Islet of Langerhans (tissue), 1 donor: ENCODE data around the gene ALK.
A peak's percentile ranks its signal among the peaks of the same experiment; 100 is the strongest.

Source experiments
- FAIRE-seq: peaks from one replicate; lab custom pipeline; 2011; peaks lifted over from hg19 to GRCh38; lab: Jason Lieb, UNC

ALK gene

DNA sequence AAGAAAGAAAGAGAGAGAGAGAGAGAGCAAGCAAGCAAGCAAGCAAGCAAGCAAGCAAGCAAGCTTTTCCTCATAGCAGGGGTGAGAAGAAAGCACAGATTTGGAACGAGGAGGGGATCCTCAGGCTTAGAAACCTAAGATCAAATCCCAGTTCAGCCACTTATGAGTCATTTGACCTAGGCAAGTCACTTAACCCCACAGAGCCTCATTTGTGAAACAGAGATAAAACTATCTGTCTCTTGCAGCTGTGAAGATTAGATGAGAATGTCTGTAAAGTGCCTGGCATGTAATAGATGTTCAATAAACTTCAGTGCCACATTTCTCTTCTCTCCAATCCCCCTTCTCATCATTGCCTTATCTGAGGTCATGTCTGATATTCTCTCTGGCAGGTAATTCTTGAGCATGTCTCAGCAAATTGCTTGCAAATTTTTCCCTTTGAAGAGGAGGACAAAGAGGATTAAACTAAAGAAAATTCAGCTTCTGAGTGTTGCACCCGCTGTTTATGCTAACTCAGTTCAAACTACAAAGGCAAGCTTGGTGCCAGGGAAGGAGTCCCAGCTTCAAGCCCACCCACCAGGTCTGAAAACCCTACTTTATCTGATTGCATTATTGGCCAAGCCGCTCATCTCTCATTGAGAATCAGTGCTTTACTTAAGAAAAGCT lies 20.3 kb downstream of the ALK start:
- no peak for FAIRE-seq

DNA sequence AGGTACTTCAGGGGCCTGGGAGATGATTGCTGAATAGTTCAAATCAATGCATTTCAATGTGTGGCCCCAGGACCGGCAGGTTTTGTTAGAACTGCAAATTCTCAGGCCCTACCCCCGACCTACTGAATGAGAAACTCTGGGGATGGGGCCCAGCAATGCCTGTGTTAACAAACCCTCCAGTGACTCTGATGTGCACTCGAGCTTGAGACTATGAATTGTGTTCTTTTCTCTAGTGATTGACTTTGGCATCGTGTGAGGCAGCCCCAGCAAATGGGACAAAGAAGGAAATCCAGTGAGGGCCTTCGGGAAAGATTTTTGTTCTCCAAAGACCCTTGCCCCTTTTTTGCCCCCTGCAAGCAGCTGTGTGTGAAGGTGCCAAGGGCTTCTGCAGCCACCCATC lies 22.4 kb downstream of the ALK start:
- FAIRE-seq = no peak

DNA sequence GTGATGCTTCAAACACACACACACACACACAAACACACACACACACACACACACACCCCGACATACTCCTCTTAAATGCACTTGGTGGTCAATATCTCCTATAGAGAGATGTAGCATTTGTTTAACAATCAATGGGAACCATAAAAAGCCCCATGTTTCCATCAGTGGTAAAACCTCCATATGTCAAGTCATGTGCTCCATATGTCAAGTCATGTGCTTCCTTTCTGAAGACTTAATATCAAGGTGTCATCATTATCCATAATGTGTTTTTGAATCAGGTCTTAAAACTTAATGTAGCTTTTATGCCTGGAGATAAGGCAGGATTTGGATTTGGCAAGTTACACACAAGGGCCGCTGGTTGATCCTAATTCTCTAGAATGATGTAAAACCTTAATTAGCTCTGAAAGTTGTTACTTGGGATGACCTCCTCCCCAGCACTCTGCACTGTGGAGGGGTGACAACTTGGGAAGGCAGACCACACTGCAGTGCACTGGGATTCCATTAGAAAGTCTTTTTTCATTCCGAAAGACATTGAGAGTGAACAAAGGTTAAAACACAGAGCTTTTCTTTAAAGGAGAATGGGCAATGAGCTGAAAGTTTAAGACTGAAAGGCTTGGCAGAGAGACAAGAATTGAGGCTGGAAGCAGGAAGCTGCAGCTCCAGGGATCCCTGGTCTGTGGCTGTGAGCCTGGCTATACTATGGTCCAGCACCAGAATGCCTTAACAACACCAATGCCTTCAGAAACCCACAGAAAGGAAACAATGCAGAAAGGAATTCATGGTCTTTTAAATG lies 26.4 kb downstream of the ALK start:
- FAIRE-seq = no peak

DNA sequence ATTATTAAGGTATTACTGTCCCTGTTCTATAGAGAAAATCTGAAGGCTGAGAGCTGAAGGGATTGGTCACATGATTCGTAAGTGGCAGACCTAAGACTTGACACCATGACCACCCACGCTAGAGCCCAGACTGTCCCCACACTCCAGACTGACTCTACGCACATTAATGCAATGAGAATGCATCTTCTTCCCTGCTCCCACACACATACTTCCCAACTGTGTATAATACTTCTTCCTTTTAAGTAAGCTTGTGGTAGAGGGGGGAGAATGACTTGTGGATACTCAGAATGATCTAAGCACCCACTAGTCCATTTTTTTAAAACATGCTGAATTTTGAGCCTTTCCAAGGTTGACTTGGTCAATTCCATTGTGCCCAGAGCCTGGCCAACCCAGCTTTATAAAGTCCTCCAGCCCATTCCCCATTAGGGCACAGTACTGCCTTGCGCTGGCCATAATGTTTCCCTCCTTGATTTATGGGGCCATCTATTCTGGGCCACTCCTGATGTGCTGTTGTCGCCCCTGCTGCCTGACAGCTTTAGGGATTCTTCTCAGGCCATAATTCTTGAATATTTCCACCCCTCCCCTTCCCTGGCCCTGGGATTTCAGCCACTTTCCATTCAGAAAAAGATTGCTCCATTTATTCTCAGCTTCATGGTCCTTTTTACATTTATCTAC lies 28.7 kb downstream of the ALK start:
- no peak for FAIRE-seq

DNA sequence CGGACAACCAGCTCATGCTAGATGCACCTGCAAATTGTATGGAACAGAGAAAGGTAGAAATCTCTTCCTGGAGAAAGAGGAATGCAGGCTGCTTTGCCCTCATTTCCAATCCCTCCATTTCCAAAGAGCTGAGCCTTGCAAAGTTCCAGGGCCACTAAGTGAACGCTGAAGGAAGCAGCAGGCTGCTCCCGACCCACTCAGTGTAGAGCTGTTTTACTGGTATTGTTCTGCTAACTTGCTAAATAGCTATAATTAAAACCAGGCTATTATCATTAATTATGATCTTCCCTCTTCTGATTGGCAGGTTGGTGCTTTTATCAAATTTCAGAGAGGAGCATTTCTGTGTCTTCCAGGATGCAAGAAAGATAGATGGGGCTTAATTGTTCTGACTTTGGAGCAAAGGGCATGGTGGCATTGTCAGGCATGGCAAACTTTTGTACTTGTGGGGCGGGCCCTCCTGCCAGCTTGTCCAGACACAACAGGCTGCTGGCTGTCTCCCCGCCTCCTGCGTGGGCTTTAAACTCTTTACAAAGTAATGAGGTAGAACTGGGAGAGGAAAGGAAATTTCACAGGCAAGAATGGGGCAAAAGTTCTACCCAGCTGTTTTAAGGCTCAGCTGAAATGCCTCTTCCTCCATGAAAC lies 40.2 kb downstream of the ALK start:
- FAIRE-seq = no peak

DNA sequence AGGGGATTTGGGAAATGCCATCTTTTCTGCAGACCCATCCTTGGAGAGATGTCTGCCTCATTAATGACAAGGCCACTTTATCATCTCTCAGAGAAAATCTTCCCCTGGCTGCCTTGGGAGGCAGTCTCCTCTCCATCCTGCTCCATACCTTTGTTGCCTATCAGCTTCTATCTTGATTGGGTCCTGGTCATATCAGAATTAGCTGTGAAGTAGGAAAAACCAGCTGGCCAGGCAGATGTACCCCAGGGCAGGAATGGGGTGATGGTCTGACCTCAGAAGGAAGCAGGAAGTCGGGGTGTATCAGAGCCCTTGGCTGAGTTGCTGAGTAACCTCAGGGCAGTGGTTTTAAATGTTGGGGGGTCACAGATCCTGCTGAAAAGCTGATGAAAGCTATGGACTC lies 41.3 kb downstream of the ALK start:
- FAIRE-seq = no peak

DNA sequence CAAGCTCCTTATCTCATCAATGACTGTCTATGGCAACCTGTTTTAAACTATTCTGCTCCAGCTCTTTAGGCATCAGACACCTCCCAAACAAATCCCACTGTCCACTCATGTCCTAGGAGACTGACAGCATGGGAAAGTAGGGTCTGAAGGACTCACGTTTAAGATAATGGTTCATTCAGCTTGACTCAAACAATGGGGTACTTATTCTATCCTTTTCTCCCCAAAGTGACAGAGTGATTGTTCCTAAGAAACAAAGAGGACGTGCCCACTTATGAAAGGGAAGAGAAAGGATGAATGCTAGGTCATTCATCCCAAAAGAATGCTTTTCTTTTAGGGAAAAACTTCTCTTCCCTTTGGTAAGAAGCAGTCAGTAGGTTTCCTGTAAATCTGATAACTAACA lies 41.9 kb downstream of the ALK start:
- no peak for FAIRE-seq

DNA sequence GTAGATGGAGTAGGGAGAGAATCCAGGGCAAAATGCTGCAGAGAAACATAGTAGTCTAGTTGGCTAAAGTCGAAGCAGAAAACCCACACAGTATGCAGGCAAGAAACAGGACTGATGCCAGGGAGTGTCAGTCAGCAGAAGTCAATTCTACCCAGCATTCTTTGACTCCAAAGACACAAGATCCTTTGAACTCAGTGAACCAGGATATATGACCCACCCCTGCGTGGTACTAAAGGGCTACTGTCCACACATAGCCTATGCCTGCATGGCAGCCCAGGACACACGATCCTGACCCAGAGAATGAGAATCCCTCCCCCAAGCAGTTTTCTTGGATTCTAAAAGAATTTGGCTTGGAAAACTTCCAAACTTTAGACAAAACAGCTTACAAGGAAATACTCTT lies 42.5 kb downstream of the ALK start:
- FAIRE-seq = no peak

DNA sequence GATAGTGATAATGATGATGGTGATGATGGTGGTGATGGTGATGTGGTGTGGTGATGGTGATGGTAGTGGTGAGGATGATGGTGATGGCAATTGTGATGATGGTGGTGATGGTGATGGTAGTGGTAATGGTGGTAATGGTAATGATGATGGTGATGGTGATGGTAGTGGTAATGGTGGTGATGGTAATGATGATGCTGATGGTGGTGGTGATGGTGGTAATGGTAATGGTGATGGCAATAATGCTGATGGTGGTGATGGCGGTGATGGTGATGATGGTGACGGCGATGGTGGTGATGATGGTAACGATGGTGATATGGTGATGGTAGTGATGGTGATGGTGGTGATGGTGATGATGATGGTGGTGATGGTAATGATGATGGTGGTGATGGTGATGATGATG lies 45.0 kb downstream of the ALK start:
- no peak for FAIRE-seq

DNA sequence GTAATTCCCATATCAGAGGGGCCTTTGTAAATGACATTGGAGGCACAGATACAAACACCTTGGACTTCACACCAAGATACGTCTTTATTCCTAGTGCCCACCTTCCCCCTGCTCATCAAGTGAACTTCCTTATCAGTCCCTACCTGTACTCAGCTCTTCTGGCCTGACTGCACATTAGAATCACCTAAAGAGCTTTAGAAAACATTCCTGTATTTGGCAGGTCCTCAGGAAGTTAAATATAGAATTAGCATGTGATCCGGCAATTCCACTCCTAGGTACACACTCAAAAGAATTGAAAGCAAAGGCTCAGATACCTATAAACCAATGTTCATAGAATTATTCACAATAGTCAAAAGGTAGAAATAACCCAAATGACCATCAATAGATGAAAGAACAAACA lies 46.6 kb downstream of the ALK start:
- FAIRE-seq = no peak

DNA sequence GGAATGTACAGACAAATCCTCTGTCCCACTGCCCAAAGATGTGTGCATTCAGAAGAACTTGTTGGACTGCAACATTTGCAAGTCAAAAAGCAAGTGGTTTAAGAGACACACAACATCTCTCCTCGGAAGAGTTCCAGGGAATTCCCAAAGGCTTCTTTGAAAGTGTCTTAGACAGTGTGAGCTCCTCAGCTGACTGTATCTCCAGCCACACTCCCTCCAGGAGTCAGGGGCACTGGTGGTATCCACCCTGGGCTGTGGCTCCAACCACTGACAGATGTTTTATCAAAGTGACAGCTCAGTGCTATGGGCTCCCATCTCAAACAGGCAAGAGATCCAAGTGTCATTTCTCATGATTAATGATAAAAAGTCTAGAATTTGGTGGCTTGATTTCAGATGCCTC lies 48.5 kb downstream of the ALK start:
- no peak for FAIRE-seq

DNA sequence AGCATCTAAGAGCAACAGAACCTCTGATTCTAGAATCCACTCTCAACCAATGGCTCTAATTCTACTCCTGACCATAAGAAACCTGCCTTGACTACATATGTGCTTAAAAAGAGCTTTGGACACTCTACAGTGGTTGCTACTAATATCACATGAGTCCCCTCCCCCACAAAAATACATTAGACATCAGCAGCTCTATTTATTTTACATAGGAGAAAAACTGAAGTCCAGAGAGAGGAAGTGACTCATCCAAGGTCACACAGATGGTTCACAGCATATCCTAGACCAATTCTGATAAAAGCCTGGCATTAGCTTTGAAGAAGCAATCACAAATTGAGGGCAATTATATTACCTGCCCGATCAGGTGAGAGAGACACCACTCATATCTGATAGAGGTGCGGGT lies 49.8 kb downstream of the ALK start:
- FAIRE-seq = no peak

DNA sequence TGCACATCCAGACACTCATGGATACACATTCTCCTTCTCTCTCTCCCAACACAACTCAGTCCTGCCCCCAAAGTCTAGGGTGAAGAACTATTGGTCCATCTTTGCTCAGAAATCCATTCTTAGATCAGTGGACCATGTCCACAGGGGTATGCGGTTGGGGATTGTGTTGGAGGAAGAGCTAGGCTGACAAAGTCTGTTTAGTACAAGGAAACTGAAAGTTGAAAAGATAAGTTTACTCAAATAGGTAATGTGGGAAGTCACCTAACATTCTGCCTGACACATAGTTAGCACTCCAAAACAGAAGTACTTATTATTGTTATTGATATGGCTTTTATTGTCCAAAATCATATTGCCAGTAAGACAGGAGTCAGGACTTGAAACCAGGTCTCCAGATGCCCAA lies 55.9 kb downstream of the ALK start:
- FAIRE-seq = no peak

DNA sequence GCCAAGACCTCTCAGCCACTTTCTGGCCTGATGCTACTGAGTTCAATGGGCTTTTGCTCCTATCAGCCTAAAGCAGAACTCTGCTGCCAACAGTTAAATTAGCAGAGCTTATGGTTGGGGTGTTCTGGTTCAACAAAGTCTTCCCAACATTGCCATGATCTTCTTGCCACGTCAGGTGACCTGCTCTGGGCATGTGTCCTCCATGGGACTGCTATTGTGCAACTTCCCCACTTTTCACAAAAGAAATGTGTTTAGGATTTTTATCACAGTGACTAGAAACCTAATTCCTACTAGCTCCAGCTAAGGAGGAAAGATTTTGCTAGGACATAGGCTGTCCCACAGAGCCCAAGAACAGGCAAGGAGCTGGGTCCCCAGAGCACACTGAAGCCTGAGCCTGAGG lies 56.4 kb downstream of the ALK start:
- no peak for FAIRE-seq

DNA sequence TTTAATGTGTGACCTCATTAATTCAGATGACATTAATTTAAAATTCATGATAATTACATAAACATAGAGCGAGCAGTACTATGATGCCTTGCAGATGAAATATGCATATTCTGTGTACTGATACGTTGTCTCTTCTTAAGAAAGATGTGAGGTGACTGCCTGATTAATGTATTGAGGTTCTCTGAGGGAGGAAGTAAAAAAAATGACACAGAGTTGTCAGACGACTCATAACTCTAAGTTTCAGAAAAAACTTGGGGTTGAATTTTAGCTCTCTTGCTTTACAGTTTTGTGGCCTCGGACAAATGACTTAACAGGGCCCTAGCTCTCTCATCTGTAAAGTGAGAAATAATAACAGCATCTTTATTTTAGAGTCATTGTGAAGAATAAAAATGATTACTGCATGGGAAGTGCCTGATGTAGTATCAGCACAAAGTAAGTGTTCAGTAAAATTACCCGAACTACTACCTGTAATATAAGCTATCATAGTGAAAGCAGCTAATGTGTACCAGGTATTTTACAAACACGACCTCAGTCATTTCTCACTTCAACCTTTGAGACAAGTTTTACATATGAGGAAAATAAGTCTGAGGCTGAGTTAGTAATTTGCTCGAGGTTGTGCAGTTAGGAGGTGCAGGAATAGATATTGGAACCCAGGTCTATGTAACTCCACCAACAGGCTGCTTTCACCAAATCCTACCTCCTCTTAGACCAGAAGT lies 65.3 kb downstream of the ALK start:
- FAIRE-seq = no peak

DNA sequence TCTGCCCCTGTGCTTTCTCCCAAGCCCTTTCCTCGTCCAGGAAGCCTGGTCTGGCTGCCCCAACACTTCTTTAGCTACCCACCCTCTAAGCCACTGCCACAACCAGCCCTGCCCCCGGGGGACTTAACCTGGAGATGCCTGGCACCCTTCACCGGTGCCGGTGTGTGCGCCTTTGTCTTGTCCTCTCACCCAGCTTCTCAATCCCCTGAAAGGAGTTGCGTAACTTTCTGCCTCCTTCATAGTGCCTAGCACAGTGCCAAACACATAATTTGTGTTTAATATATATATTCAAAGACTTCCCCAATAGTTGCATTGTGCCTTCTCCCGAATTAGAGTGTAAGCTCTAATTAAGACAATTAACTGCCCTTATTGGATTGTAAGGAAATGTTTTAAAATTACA lies 70.6 kb downstream of the ALK start:
- FAIRE-seq = no peak

DNA sequence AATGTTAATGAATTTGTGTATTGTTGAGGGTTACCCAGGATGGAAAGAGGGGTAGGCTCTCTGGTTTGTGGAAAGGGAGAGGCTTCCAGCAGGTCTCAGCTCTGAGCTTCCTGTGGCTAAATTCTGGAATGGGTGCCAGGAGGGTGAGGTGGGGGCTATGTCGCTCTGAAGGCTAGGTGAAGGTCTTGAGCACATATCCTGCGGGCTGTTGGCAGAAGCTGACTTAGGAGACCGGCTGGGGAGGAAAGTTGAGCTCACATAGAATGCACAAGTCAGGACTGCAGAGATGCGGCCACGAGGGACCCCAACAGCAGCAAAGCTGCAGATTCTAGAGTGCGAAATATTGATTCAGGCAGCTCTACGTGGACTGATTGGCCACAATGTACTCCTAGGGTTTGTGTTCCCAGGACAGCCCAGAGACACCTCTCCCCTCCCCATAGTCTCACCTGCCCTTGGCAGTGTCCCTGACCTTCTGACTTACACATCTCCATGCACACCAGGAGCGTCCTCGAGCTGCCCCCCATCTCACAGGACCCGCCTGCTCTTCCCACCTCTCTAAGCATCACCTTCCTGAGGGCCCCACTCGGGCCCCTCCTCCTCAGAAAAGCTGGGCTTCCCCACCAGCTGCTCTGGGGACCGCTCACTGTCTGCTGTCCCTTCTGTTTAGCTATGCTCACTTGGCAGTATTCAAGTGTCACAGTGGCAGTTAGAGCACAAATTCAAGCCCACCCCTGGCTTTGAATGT lies 72.6 kb downstream of the ALK start:
- no peak for FAIRE-seq

DNA sequence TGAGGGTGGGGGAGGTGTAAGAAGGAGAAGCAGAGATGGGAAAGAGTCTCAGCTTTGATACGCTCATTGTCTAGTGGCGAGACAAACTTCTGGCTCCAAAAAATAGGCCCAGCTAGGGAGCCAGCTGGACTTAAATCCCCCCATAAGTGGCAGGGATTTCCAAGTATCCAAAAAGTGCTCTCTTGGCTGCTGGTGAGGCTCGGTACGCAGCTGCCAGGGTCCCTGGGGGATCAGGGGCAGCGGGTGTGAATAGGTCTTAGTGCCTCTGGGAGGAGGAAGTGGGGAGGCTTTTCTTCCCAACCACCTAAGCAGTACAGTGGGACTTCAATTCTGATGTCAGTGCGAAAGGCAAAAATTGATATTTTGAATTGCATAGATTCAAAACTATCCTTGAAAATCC lies 73.5 kb downstream of the ALK start:
- no peak for FAIRE-seq

DNA sequence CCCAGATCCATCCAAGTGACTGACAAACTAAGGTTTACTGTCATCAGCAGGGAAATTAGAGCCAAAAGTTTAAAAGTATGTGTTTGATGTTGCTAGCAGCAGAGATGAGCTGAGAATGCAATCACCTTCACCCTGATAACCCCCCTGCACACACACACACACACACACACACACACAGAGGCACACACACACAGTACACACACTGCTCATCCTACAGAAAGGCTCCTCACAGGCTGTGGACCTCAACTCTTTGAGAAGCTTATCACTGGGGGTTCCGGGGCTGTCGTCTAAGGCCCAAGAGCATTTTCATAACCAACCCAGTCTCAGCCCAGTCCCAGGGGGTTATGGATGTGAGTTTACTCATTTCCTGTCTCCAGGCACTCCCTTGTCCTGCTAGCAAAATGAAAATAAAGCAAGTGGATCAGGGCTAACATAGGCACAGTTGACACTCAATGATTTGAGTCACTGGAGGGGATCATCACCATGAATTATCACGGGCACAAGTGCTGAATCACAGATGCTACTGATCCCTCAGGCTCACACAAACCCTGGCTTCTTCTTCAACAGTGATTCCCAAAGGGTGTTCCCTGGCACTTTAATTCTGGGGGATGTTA lies 76.6 kb downstream of the ALK start:
- no peak for FAIRE-seq

DNA sequence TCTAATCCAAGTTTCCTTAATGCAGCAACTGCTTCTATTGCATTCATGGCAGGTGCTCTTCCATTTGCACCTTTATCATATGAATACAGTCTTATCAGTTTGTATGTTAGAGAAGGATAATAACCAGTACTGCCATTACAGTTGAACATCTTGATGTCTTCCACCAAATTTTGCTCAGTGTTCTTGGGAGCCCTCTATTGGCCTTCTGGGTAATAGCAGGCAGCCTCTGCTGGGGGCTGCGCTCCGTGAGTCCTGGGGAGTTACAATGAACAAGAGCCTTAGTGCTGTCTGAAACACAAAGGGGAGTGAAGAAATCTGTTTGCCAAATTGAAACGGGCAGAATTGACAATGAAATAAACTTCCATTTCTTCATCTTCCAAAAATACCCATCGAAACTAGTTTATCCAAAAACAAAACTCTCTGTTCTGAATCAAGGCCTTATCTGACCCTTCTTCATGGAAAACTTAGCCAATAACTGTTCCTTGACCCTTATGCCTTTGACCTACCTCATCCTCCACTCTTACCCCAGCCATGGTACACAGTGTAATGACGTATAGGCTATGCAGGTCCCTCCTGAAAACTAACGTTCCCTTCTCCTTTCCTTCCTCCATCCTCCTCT lies 79.9 kb downstream of the ALK start:
- peak; percentile 98 for FAIRE-seq

DNA sequence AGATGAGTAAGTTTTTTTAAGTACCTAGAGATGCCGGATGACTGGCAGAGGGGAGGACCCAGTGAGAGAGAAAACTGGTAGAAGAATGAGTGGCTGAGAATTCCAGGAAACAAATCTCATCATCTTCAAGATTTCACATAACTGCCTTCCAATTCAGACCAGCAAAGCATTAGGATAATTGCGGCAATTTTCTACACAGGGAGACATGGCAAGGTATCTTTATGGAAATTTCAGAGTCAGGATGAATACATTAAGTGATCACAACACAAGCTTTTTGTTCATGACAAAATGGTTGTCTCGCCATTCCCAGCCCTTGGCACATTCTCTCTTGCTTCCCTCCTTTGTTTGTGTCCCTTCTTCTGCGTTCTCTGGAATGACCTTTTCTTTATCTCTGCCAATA lies 82.1 kb downstream of the ALK start:
- no peak for FAIRE-seq
